Thoracic aorta (tissue), 2 donors: ENCODE measurements around the gene INPP4B. TPM values are rescaled to one million over a fixed set of nuclear protein-coding genes. Genes with fewer than 3 reads are reported as not detected.
A peak's percentile ranks its signal among the peaks of the same experiment; 100 is the strongest.

Source experiments
- ATAC-seq: fragments of 150-250 bp; one replicate; pipeline ENCODE4 v1.8.0; 2017; ENCODE audit warnings: low read depth; ENCODE audit not compliant: insufficient number of reproducible peaks, low FRiP score
- DNase-seq: peaks from one replicate; pipeline ENCODE4 v3.0.0-alpha.2; 2020; ENCODE audit warnings: low spot score
- H3K27ac ChIP-seq, 2 donors: fragments of 200-600 bp; sonication (generic); 1 replicate in 1 of 2; 2 replicates in 1 of 2; pipeline ENCODE4 v1.5.1; 2016; ENCODE audit warnings: mild to moderate bottlenecking in 2 of 2, moderate library complexity in 2 of 2
- H3K27me3 ChIP-seq: fragments of 200-600 bp; sonication (generic); replicated peaks from 2 replicates; pipeline ENCODE4 v1.6.0; 2016; ENCODE audit warnings: mild to moderate bottlenecking; ENCODE audit not compliant: insufficient read depth
- H3K36me3 ChIP-seq: fragments of 200-600 bp; sonication (generic); one replicate; pipeline ENCODE4 v1.5.1; 2016
- H3K4me1 ChIP-seq, 2 donors: fragments of 200-600 bp; sonication (generic); 1 replicate in 1 of 2; 2 replicates in 1 of 2; pipeline versions ENCODE4 v1.5.1 to v1.6.0; 2016; ENCODE audit warnings: low read depth in 2 of 2, mild to moderate bottlenecking in 1 of 2; ENCODE audit not compliant: control insufficient read depth in 1 of 2
- H3K4me3 ChIP-seq: fragments of 200-600 bp; sonication (generic); 2 replicates; pipeline ENCODE4 v1.5.1; 2016; ENCODE audit warnings: mild to moderate bottlenecking
- H3K9me3 ChIP-seq: fragments of 200-600 bp; sonication (generic); 2 replicates; pipeline ENCODE4 v1.5.1; 2016
- total RNA-seq, 2 donors: library from RNA; depleted of rRNA; stranded (reverse); fragments of >200 nt; gene quantifications; one replicate each; pipeline versions ENCODE4 v1.1.0 to v1.2.3, GENCODE V29; 2016
- TF ChIP-seq, protein P1 (sequence below): fragments of 200-600 bp; sonication (generic); IDR thresholded peaks from one replicate; pipeline ENCODE4 v1.5.1; 2019; ENCODE audit warnings: antibody characterized with exemption

Gene INPP4B
- total RNA-seq, 2 donors from 2014 or later, result 21.1 to 30.4 TPM

DNA sequence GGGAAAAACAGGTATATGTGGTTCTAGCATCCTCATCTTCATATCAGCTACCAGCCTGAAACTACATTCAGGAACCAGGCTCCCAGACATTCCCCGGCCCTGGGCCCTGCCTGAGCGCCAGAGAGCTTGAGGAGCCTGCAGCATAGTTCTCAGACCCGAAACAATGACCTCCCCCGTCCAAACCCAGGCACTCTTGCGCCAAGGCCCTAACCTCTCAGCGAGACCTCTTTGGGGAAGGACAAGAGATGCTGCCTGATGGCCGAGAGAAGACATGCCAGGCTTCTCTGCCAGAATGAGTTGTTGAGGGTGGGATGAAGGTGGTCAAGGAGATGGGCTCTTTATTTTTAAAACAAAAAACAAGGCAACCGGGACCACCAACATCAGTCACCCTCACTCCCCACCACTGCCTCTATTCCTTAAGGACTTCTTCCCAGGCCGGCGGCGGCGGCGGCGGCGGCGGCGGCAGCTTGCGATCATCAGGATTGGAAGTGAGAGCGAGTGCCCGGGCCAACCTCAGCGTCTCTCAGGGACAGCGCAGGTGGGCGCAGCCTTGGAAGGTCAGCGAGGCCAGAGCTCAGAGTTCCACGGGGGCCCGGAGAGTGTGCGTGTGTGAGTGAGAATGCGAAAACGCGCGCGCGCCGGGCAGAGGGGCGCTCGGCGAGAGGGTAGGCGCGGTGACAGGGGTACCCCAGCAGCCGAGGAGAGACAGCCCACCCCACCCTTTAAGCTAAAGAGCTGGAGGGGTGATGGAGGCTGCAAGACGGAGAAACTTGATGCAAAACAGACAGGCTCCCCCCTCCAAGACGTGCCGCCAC lies 601 bp downstream of the INPP4B start:
- Histone ChIP-seq H3K27ac (peak overlapping the region; percentile 76 to 84), H3K36me3 (no peaks in the 10 kb centered on the region), H3K27me3 (no peaks in the 10 kb centered on the region), H3K9me3 (no peaks in the 10 kb centered on the region), H3K4me1 (peaks cover 6 to 13% of the 10 kb centered on the region in 2 donors), H3K4me3 (peak overlapping the region; percentile 88)
- TF ChIP-seq, protein P1, sequence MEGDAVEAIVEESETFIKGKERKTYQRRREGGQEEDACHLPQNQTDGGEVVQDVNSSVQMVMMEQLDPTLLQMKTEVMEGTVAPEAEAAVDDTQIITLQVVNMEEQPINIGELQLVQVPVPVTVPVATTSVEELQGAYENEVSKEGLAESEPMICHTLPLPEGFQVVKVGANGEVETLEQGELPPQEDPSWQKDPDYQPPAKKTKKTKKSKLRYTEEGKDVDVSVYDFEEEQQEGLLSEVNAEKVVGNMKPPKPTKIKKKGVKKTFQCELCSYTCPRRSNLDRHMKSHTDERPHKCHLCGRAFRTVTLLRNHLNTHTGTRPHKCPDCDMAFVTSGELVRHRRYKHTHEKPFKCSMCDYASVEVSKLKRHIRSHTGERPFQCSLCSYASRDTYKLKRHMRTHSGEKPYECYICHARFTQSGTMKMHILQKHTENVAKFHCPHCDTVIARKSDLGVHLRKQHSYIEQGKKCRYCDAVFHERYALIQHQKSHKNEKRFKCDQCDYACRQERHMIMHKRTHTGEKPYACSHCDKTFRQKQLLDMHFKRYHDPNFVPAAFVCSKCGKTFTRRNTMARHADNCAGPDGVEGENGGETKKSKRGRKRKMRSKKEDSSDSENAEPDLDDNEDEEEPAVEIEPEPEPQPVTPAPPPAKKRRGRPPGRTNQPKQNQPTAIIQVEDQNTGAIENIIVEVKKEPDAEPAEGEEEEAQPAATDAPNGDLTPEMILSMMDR, result no peak
- no peak for ATAC-seq
- DNase-seq, result no peak

- H3K9me3 ChIP-seq, result no peaks in the 10 kb centered on the region
- H3K4me3 ChIP-seq, result peak overlapping the region; percentile 88
- no peak for ATAC-seq
- DNase-seq, result no peak
- no peaks in the 10 kb centered on the region for H3K36me3 ChIP-seq
- TF ChIP-seq, protein P1, result no peak
- H3K27ac ChIP-seq, result peak overlapping the region in 1 of 2 donors; percentile 84
- H3K27me3 ChIP-seq, result no peaks in the 10 kb centered on the region
- H3K4me1 ChIP-seq, result peaks cover 6 to 13% of the 10 kb centered on the region in 2 donors
Observed at GRCh38 chr4:142844782-142845181, 1.3 kb downstream of the INPP4B start.

GRCh38 chr4:142840516-142841123 lies 5.5 kb downstream of the INPP4B start:
- Histone ChIP-seq H3K27me3 (no peaks in the 10 kb centered on the region), H3K4me1 (peaks cover 6 to 7% of the 10 kb centered on the region in 2 donors), H3K27ac (no peak overlapping the region), H3K9me3 (no peaks in the 10 kb centered on the region), H3K4me3 (no peak overlapping the region), H3K36me3 (no peaks in the 10 kb centered on the region)
- TF ChIP-seq, protein P1, result peak; percentile 55
- DNase-seq (no peak), ATAC-seq (no peak)

DNA sequence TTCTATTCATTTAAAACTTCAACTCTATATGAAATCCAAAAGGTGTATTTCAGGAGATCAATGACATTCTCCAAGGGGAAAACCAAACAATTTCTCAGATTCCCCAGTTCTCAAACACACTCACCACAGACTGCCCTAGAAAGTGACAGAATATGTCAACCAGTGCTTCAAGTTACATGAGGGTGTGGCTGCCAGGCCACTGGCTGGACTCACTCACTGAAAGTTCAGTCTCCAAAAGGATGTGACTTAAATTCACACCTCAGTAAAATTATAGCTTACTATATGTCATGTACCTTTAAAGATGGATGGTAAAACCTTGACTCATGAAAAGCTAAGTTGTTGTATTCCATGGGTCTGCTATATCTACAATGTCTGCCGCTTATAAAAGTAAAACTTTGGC lies 7.3 kb downstream of the INPP4B start:
- peaks cover 3 to 6% of the 10 kb centered on the region in 2 donors for H3K4me1 ChIP-seq
- H3K27me3 ChIP-seq, result no peaks in the 10 kb centered on the region
- no peak overlapping the region for H3K4me3 ChIP-seq
- no peak overlapping the region for H3K27ac ChIP-seq
- DNase-seq (no peak), ATAC-seq (no peak)
- H3K36me3 ChIP-seq, result no peaks in the 10 kb centered on the region
- TF ChIP-seq, protein P1, result no peak
- no peaks in the 10 kb centered on the region for H3K9me3 ChIP-seq

DNA sequence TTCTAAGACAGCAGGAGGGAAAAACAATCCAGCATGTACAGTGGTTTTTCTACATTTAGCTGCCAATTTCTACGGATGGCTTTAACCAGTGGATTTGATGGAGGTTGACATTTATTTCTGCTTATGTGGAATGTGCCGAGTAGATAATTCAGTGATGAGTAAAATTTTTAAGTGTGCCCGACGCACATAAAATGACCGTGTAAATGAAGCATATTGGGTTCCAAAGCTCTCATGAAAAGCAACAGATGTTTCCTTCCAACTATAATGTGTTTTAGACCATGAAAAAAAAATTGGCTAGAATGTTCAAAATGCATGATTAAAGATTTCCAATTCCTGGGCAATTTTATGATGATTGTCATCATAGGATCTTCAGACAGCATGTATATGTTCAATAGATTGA lies 14.1 kb downstream of the INPP4B start:
- H3K27me3 ChIP-seq, result no peaks in the 10 kb centered on the region
- TF ChIP-seq, protein P1, result no peak
- no peaks in the 10 kb centered on the region for H3K36me3 ChIP-seq
- DNase-seq (no peak), ATAC-seq (no peak)
- no peaks in the 10 kb centered on the region for H3K4me1 ChIP-seq
- no peak overlapping the region for H3K27ac ChIP-seq
- H3K4me3 ChIP-seq, result no peak overlapping the region
- no peaks in the 10 kb centered on the region for H3K9me3 ChIP-seq
